Stimulated activated CD4-positive, alpha-beta T cell treated with anti-CD3 and anti-CD28 coated beads, Interleukin-4, amount 100 ng/mL, for 4 hours (primary cell): ENCODE data around the gene DPP8.

Experiments used
- DNase-seq, 2 experiments: peaks; one replicate each; pipeline ENCODE4 v3.0.0-alpha.2; 2020

DPP8 gene

GRCh38 chr15:65423976-65424679, 93.4 kb downstream of the DPP8 start:
- no peak for DNase-seq

GRCh38 chr15:65423150-65423975, 94.1 kb downstream of the DPP8 start:
- DNase-seq = no peak

GRCh38 chr15:65421360-65422215, 95.9 kb downstream of the DPP8 start:
- peak in 1 of 2 experiments; percentile 3 for DNase-seq

GRCh38 chr15:65420975-65421359, 96.5 kb downstream of the DPP8 start:
- DNase-seq = no peak

DNA sequence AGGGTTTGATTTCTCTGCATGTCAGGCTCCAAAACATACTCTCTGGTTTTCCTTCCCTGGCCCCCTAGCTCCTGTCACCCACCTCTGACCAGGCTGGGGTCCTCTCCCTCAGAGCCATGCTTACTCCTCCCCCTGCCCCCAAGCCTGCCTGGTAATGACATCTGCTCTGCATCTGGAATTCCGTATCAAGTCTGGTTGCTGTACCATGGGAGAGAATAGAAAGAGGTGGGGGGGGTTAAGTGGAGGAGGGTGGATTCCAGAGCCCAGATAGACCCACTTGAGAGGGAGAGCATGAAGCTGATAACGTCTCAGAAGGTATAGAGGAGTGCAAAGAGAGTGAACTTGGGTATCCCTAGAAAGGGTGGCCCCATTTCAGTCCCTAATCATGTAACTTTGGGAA, 98.9 kb downstream of the DPP8 start:
- DNase-seq = no peak

GRCh38 chr15:65416845-65417416, 100.6 kb downstream of the DPP8 start:
- DNase-seq = no peak

GRCh38 chr15:65414841-65415621, 102.5 kb downstream of the DPP8 start:
- DNase-seq = no peak

DNA sequence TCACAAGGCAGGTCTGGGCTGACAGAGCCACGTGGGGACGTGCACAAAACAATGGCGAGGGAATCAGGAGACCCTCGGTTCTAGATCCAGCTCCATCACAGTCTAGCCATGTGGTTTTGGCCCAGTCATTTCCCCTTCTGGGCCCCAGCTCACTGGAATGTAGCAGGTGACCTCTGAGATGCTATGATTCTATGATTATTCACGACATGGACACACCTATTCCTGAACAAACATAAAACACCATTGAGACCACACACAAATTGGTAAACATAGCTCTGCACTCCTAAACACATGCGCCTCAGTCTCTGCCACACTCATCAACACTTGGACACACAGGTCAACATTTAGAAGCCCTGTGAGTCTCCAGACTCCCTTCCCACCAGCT, 103.7 kb downstream of the DPP8 start:
- DNase-seq = no peak

DNA sequence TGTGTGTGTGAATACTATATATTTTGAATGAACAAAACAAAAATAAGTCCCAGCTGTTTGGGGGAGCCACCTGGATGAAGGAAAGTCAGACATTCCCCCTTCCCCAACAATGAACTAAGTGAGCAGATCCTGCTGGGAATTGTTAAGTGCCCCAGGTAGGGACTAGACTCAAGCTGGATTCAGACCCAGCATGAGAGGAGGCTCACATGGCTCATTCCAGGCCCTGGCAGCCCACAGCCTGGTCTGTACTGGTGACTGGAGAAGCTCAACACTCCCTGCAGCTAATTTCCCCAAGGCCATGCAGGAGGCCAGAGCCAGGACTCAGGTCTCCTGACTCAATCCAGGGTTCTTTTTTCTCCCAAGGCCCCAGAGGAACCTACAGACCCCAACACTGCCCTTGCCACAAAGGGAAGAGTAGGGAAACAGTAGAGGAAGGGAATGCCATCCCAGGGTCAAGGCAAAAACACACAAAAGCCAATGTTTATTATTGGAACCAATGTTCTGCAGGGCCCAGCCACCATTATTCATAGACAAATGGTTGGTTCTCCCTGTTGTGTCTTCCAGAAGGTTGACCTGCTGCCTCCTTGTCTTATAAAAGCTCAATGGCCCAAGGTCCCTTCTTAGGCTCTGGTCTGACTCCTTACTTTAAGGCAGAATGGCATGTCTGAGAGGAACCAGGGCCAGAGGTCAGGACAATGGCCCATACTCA, 104.3 kb downstream of the DPP8 start:
- no peak for DNase-seq

GRCh38 chr15:65412556-65412955, 104.9 kb downstream of the DPP8 start:
- DNase-seq = no peak

DNA sequence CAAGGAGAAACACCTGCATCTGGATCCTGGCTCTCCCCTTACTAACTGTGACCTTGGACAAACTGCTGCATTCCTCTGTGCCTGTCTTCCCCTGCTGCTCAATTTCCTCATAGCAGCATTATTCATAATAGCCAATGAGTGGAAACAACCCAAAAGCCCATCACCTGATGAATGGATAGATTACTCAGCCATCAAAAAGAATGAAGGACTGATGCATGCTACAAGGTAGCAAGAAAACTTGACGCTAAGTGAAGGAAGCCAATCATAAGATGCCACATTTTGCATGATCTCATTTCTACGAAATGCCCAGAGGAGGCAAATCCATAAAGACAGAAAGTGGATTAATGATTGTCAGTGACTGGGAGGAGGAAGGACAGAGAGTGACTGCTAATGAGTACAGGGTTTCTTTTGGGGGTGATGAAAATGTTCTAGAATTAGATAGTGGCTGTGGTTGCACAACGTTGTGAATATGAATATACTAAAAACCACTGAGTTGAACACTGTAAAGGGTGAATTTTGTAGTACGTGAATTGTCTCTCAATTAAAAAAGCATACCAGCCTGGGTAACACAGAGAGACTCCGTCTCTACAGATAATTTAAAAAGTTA, 105.9 kb downstream of the DPP8 start:
- DNase-seq = no peak

- DNase-seq = no peak
Observed at GRCh38 chr15:65410972-65411371, 106.5 kb downstream of the DPP8 start.

DNA sequence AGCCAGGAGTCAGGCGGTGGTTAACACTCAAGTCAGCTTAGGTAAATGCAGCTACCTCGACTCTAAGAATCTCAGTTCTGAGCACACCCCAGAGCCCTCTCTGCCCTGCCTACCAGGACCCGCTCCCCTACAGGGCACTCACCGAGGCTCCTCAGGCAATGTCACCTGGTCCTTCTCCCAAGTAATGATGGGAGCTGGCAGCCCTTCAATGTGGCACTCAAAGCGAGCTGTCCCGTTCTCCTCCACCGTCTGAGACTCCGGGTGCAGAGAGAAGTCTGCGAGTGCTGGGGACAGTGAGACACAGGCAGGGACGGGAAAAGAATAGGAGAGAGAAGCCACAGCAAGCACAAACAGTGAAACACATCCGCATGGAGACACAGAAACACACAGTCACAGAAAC, 107.5 kb downstream of the DPP8 start:
- no peak for DNase-seq

DNA sequence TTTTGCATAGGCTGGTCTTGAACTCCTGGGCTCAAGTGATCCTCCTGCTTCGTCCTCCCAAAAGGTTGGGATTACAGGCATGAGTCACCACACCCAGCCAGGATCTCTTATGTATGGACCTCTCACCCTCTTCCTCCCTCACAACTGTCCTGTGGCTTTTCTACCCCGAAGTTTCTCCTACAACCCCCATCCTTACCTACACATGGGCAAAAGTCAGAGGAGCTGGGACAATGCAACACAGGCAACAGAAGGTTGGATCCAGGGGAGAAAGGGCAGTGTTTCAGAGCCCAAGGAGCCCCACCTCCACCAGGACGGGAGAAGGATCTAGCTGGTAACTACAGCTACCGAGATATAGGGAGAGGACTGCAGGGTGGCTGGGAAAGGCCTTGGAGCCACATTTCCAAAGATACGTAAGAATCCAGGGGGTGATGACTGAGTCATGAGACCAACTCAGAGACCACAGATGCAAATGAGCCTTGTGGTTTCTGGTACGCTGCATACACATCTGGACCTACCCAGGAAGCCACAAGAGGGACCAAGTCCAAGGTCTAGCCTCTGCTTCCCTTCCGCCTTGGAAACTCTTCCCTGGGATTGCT, 108.4 kb downstream of the DPP8 start:
- DNase-seq = no peak

GRCh38 chr15:65408324-65409035, 109.0 kb downstream of the DPP8 start:
- DNase-seq = no peak

DNA sequence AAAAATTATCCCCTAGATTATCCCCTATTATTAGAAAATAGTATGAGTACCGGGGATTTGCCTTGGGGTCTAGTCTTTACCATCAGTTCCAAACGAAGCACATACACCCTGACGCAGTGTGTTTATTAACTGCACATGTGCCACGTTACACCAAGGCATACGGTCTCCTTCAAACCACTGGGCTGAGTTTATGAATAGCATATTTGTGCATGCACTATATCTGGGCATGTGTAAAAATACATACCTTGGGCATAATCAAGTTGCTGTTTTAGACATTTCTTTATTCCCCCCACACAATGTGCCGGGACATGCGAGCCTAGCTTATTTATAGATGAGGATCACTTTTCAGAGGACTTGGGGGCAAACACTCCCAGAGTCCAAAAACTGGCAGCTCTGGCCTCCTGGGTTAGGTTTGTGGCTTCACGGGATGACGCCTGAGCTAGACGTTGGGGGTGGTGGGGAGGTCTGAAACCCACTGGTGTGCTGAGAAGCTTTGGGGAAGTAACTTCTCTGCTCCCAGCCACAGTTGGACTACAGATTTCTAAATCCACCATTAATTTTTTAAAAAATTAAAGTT, 111.0 kb downstream of the DPP8 start:
- no peak for DNase-seq

DNA sequence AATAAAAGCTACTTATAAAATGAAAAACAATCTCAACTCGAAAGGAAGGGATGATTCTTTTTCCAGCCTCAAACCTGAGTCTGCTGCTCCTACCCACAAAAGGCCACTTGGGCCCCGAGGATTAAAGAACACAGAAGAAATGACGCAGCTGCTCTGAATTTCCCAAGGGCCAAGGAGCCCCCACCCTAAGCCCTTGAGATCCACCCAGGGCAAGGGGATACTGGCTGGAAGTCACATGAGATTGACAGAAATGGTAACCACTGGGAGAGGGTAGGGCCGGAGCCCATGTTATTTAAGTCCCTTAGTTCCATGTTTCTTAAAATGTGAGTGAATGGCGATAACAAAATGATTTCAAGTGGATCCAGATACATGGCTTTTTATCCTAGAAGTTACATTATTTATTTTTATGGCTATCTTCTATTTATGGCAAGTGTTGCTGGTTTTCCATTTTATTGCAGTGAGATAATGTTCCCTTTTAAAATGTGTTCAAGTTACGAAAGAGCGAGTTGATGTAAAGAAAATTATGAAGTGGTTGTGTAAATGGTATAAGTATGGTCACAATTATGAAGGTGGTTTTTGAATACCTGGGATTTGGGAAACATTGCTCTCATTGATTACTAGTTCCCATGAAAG, 111.6 kb downstream of the DPP8 start:
- no peak for DNase-seq

DNA sequence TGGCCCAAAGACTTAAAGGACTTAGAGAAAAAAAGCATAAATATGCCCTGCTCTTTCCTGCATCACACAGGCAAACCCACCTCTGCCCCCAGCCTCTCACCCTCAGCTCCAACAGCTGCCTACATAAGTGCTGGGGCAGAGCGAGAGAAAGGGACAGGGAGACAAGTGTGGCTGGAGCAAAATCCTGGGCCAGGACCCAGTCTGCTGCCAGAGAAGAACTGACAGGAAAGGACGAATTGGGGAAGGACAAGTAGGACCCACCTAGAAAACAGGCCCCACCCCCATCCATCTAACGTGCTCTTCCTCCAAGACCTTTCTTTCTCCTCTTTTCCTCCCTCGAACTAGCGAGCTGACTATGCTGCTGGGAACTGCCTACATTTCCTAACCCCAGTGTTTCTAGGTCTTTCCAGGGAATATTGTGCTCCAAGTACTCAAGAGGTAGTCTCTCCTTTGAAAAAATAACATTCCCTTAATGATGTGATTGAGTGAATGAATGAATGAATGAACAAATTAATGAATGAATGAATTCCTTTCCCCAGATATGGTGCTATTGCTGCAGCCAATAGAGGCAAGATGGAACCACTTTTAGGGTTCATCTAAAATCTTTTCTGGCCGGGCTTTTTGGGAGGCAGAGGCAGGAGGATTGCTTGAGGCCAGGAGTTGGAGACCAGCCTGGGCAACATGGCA, 113.2 kb downstream of the DPP8 start:
- no peak for DNase-seq

DNA sequence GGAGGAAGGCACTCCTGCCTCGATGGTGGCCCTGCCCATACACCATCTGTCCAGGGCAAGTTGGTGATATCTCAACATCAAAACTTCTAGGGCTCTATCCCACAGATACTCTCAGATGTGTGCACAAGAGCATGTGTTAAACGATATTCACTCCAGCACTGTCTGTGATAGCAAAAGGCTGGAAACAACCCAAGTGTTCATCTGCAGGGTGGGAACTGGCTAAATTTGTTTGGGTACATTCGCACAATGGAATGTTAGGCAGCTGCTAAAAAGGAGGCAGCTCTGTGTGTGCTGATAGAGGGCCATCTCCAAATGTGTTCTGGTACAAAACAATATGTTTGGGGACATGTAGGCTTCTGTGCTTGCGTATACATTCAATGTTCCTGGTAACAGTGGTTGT, 114.5 kb downstream of the DPP8 start:
- no peak for DNase-seq
